Right ventricle myocardium inferior (tissue), 1 donor: ENCODE measurements around the gene TLR5. TPM values are rescaled to one million over a fixed set of nuclear protein-coding genes. Genes with fewer than 3 reads are reported as not detected.
A peak's percentile ranks its signal among the peaks of the same experiment; 100 is the strongest.
"Not testable (repeated sequence)": the region's sequence is repeated elsewhere in the genome, so short reads cannot be mapped to it uniquely, and the experiment has no call there.

Experiments used
- ATAC-seq: fragments of 200-7000 bp; cut with Tn5 transposase; one replicate; pipeline ENCODE4 v1.9.1; 2020; ENCODE audit warnings: mild to moderate bottlenecking, moderate library complexity
- DNase-seq: peaks from one replicate; pipeline ENCODE4 v3.0.0; 2021; ENCODE audit errors: missing footprints
- intact Hi-C: fragments of 100-400 bp; cut with DNase I; formaldehyde crosslinking; loops from one replicate; pipeline ENCODE4 v1.11.0; 2022
- long read RNA-seq: library from polyadenylated mRNA; unstranded; transcript quantifications from one replicate; pipeline ENCODE4 v2.0.0, GENCODE V29; 2021
- total RNA-seq: library from RNA; stranded (reverse); fragmentation: NEBNext Ultra II Directional; extraction: Animal tissue kit (Norgen Biotek cat#: 25700); gene quantifications from one replicate; pipeline ENCODE4 v1.2.1, GENCODE V29; 2021
- donor health status: DM: no; HTN: yes; CAD: no; lungs with severe emphysema.

TLR5 gene, protein sequence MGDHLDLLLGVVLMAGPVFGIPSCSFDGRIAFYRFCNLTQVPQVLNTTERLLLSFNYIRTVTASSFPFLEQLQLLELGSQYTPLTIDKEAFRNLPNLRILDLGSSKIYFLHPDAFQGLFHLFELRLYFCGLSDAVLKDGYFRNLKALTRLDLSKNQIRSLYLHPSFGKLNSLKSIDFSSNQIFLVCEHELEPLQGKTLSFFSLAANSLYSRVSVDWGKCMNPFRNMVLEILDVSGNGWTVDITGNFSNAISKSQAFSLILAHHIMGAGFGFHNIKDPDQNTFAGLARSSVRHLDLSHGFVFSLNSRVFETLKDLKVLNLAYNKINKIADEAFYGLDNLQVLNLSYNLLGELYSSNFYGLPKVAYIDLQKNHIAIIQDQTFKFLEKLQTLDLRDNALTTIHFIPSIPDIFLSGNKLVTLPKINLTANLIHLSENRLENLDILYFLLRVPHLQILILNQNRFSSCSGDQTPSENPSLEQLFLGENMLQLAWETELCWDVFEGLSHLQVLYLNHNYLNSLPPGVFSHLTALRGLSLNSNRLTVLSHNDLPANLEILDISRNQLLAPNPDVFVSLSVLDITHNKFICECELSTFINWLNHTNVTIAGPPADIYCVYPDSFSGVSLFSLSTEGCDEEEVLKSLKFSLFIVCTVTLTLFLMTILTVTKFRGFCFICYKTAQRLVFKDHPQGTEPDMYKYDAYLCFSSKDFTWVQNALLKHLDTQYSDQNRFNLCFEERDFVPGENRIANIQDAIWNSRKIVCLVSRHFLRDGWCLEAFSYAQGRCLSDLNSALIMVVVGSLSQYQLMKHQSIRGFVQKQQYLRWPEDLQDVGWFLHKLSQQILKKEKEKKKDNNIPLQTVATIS
- 3.1 TPM for total RNA-seq
- long read RNA-seq, partial matches to known transcripts, result 0 of 1 reads
- long read RNA-seq, other reads (novel, unspliced or antisense), result 1 of 1 reads

- intact Hi-C loops, result loop anchor here (5.0 to 10.0 kb wide), 2 partner anchors 62 to 199 kb away; no protein-coding TSS in a partner anchor
Observed at GRCh38 chr1:223142795-223143536, at the start of gene TLR5. TLR5 (minus strand) TSS chr1:223143248; CDS start chr1:223113031, 30,217 bp downstream.

DNA sequence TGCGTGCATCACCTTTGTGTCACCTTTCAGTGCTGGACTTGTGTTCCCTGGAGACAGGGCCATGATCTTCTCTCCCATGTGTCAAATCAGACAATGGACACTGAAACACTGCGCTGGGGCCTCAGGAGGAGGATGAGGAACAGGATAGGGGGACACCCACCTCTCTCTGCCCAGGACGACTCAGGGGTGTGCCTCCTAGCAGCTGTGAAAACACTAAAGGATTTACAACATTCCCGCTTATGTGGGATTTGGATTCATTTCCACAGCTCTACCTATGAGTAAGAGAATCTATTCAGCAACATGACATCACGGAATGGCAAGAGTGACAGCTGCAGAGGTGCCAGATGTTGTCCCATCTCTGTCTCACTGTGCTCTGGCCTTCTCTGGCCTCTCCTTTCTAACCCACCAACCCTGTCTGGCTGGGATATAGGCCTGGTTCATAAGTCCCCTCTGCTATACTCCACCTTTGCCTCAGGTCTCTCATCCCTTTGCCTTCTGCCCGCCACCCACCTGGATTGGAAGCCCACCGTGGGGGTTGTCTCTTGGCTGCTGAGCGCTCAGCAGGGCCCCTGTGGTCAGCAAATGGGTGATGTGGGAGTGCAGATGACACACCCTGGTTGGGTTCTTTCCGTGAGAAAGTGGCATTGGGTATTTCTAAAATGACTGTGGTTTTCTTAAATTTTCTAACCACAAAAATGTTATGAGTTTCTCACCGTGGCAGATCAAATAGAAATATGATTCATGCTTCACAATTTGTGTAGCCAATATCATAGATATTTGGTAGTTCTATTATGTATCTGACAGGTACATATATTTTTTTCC, 47.1 kb upstream of the TLR5 start:
- ATAC-seq (no peak), DNase-seq (no peak)
- intact Hi-C loops, result no loop called here

More at GRCh38 chr1:223142795-223143536, at the start of gene TLR5:
- DNase-seq, result peak; percentile 96
- ATAC-seq, result peak; percentile 96

DNA sequence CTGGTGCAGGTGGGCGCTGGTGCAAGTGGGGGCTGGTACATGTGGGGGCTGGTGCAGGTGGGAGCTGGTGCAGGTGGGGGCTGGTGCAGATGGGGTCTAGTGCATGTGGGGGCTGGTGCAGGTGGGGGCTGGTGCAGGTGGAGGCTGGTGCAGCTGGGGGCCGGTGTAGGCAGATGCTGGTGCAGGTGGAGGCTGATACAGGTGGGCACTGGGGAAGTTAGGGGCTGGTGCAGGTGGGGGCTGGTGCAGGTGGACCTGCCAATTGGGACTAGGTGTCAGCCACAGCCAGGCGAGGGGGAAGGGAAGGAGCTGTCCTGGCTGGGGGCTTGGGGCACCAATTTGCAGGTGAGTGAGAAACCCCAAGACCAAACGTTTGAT, 46.5 kb upstream of the TLR5 start:
- ATAC-seq (no peak), DNase-seq (no peak)
- intact Hi-C loops, result no loop called here

- no peak for ATAC-seq
- intact Hi-C loops, result no loop called here
- no peak for DNase-seq
Observed at GRCh38 chr1:223188618-223189356, 45.7 kb upstream of the TLR5 start.

GRCh38 chr1:223186800-223187199, 43.8 kb upstream of the TLR5 start:
- intact Hi-C loops, result no loop called here
- no peak for DNase-seq

GRCh38 chr1:223183268-223183862, 40.3 kb upstream of the TLR5 start:
- DNase-seq (no peak), ATAC-seq (no peak)
- intact Hi-C loops, result no loop called here

More at GRCh38 chr1:223186800-223187199, 43.8 kb upstream of the TLR5 start:
- ATAC-seq, result no peak

DNA sequence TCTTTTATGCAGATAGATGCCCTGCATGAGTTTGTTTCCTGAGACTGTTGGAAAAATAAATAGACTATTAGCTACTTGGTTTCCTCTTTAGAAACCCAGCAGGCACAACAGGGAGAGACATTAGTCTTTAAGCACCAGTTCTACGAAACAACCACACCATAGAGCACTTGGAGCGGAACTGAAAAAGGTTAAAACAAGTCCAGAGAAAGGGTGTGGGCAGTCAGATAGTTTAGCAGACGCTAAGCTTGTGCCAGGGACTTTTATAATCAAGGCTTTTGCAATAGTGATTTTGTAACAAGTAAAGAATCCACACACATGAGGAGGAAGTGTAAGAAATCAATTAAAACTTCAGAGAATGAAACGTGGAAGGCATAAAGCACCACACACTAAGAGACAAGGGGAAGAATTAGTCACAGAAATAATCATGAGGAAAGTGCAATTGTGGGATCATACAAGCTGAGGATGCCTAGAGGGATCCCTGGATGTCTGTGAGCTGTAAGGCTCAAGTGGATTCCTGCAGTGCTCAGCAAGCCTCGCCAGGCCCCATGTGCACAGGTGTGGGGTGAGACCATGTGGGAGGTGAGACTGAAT, 37.8 kb upstream of the TLR5 start:
- intact Hi-C loops, result no loop called here
- ATAC-seq (peak; percentile 88), DNase-seq (no peak)

GRCh38 chr1:223179786-223180185, 36.7 kb upstream of the TLR5 start:
- intact Hi-C loops, result no loop called here
- ATAC-seq, result no peak
- DNase-seq, result no peak

GRCh38 chr1:223179280-223179679, 36.2 kb upstream of the TLR5 start:
- ATAC-seq (no peak), DNase-seq (no peak)
- intact Hi-C loops, result no loop called here

- DNase-seq, result no peak
Observed at GRCh38 chr1:223177681-223178080, 34.6 kb upstream of the TLR5 start.

GRCh38 chr1:223176437-223176836, 33.4 kb upstream of the TLR5 start:
- intact Hi-C loops, result no loop called here
- no peak for ATAC-seq
- no peak for DNase-seq

More at GRCh38 chr1:223177681-223178080, 34.6 kb upstream of the TLR5 start:
- peak; percentile 42 for ATAC-seq
- intact Hi-C loops, result no loop called here

GRCh38 chr1:223175633-223176032, 32.6 kb upstream of the TLR5 start:
- ATAC-seq (peak; percentile 67), DNase-seq (no peak)
- intact Hi-C loops, result no loop called here

DNA sequence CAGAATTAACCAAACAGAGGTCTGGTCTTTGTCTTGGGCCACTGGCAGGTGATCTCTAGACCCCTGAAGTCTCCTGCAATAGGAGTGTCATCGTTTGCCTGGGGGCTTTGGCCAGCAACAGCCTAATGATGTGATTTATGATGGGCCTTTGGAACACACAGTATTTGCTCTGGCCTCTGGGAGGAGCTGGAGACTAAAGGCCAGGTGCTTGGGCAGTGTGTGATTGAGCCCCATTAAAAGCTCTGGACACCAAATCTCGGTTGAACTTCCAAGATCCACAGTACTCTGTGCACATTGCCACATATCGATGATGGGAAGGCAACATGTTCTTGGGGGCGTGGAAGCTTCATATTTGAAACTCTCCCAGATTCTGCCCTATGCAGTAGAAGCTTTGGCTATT, 32.0 kb upstream of the TLR5 start:
- peak; percentile 78 for ATAC-seq
- intact Hi-C loops, result no loop called here
- DNase-seq, result no peak

DNA sequence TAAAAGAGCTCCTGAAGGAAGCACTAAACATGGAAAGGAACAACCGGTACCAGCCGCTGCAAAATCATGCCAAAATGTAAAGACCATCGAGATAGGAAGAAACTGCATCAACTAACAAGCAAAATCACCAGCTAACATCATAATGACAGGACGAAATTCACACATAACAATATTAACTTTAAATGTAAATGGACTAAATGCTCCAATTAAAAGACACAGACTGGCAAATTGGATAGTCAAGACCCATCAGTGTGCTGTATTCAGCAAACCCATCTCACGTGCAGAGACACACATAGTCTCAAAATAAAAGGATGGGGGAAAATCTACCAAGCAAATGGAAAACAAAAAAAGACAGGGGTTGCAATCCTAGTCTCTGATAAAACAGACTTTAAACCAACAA, 26.4 kb upstream of the TLR5 start:
- intact Hi-C loops, DNase-seq: not testable (repeated sequence)

GRCh38 chr1:223161321-223161720, 18.3 kb upstream of the TLR5 start:
- no peak for DNase-seq
- intact Hi-C loops, result no loop called here
- no peak for ATAC-seq

More for the DNA sequence above, 26.4 kb upstream of the TLR5 start:
- ATAC-seq, result not testable (repeated sequence)

DNA sequence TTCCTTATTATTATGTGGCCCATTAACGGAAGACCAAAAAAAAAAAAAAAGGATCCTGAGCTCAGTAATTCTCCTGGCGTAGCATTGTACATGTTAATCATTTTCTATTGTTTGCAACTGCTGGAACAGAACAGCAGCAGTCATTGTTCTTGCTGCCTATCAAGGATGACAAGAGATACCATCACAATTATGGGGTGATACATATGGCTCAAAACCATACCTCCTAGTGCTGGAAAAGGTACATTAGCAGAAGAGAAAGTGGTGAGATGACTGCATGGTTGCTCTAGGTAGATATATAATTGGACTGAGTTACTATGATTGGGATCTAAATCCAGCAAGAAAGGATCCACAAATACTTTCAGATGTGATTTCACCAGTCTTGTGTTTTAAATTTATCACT, 13.3 kb upstream of the TLR5 start:
- ATAC-seq, result no peak
- intact Hi-C loops, result no loop called here

DNA sequence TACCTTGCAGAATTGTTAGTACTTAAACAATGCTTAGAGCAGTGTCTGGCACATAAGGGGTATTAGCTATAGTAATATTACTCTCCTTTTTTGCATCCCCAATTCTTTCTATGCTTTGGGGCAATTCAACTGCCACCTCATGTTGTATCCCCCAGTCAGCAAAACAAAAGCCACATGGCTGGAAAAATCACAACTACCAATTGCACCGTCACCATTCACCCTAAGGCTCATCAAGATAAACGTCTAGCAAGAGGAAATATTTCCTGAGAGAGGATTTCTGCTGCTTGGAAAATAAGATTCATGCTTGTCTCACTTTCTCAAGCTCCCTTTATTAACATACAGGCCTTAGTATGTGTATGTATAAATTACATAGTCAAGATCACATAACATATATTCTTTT, 12.1 kb upstream of the TLR5 start:
- no peak for ATAC-seq
- no peak for DNase-seq
- intact Hi-C loops, result no loop called here

More for the DNA sequence above, 13.3 kb upstream of the TLR5 start:
- no peak for DNase-seq
